A673 (cell line): Measurements from ENCODE around the gene ZDHHC7.

Experiments used
- EZH2 ChIP-seq: fragments of 200-600 bp; sonication (generic); IDR thresholded peaks from 2 replicates; pipeline ENCODE4 v1.6.1; 2017; ENCODE audit warnings: borderline replicate concordance, low read depth, mild to moderate bottlenecking, mixed read lengths, antibody characterized with exemption, low read length; ENCODE audit not compliant: poor library complexity, severe bottlenecking
- TF ChIP-seq, protein P1 (sequence below): fragments of 300-800, 200-600 bp; sonication (generic); conservative IDR thresholded peaks from 2 replicates; pipeline ENCODE4 v1.5.1; 2017; ENCODE audit warnings: low read depth, mild to moderate bottlenecking, antibody characterized with exemption, low read length, moderate library complexity, mixed read lengths

DNA sequence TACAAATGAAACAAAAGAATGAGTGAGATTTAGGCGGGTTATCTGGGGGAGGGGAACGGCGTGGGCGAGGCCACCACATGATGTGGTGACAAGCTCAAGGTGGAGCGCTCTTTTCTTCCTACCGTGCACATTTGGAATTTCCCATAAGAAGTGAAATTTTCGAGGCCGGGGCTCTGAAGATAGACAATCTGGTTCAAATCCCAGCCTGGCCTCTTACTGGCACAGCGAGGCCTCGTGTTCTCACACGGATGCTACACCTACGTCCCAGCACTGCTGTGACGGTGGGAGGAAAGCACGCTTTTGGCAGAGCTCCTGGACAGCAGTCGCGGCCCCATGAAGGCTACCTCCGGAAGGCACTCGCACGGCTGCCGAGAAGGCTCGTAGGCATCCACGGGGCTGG, 25.2 kb downstream of the ZDHHC7 start:
- TF ChIP-seq, protein P1, sequence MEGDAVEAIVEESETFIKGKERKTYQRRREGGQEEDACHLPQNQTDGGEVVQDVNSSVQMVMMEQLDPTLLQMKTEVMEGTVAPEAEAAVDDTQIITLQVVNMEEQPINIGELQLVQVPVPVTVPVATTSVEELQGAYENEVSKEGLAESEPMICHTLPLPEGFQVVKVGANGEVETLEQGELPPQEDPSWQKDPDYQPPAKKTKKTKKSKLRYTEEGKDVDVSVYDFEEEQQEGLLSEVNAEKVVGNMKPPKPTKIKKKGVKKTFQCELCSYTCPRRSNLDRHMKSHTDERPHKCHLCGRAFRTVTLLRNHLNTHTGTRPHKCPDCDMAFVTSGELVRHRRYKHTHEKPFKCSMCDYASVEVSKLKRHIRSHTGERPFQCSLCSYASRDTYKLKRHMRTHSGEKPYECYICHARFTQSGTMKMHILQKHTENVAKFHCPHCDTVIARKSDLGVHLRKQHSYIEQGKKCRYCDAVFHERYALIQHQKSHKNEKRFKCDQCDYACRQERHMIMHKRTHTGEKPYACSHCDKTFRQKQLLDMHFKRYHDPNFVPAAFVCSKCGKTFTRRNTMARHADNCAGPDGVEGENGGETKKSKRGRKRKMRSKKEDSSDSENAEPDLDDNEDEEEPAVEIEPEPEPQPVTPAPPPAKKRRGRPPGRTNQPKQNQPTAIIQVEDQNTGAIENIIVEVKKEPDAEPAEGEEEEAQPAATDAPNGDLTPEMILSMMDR: no peak
- TF ChIP-seq EZH2: no peak
